AG04449 (cell line): ENCODE data around the gene BTNL2.

Experiments
- CTCF ChIA-PET: fragments of 350-600 bp; formaldehyde crosslinking; extraction: SDS; loops from one replicate; lab custom pipeline; 2021; ENCODE audit warnings: antibody characterized with exemption; lab: Yijun Ruan, JAX
- POLR2A ChIA-PET: fragments of 400-600, 350-600 bp; formaldehyde crosslinking; extraction: SDS; loops from one replicate; lab custom pipeline; 2020; ENCODE audit warnings: antibody characterized with exemption, inconsistent platforms; lab: Yijun Ruan, JAX
- DNase-seq: peaks from one replicate; pipeline ENCODE4 v3.0.0-alpha.2; 2010; ENCODE audit warnings: low read depth, low spot score
- H3K4me3 ChIP-seq: 2 replicates; pipeline ENCODE4 v1.5.1; 2011; ENCODE audit warnings: low read depth, mild to moderate bottlenecking, control low read depth, low read length
- TF ChIP-seq, protein P1 (sequence below): IDR thresholded peaks from one replicate; pipeline ENCODE4 v1.5.1; 2011; ENCODE audit warnings: mild to moderate bottlenecking, moderate library complexity, low read length, control low read depth, inconsistent platforms; ENCODE audit not compliant: insufficient read depth; ENCODE audit errors: missing control alignments

Gene BTNL2

DNA sequence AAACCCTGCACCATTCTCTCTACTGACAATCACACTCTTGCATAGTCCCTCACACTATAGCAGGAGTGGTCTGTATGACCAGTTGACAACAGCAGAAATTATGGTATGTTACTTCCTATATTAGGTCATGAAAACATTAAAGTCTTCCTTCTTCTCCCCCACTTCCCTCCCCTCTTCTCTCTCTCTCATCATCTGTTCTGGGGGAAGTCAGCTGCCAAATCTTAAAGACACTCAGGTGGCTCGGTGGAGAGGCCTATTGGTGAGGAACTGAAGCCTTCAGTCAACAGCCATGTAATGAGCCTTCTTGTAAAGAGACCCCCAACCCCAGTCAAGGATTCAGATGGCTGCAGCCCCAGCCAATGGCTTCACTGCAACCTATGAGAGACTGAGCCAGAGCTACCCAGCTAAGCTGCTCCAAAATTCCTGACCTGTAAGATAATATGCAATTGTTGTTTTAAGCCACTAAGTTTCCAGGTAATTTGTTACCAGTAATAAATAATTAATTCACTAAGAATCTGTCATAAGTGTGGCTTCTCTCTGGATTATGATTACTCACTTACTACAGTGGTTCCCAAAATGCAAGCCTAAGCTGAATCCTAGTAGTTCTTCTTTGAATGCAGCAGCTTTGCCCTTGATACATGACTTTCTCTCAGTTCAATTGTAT is 24.1 kb downstream of the BTNL2 start:
- POLR2A ChIA-PET = no interaction called here

DNA sequence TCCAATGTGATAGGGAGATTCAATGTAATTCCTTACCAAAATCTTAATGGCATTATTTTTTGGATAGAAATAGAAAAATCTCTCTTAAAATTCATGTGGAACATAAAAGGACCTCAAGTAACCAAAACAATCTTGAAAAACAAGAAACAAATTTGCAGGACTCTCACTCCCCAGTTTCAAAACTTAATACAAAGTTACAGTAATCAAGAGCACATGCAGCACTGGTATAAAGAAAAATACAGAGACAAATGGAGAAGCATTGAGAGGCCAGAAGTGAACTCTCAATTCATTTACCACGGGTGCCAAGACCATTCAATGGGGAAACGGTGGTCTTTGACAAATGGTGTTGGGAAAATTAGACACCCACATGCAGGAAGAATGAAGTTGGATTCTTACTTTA is 27.4 kb downstream of the BTNL2 start:
- TF ChIP-seq, protein P1, sequence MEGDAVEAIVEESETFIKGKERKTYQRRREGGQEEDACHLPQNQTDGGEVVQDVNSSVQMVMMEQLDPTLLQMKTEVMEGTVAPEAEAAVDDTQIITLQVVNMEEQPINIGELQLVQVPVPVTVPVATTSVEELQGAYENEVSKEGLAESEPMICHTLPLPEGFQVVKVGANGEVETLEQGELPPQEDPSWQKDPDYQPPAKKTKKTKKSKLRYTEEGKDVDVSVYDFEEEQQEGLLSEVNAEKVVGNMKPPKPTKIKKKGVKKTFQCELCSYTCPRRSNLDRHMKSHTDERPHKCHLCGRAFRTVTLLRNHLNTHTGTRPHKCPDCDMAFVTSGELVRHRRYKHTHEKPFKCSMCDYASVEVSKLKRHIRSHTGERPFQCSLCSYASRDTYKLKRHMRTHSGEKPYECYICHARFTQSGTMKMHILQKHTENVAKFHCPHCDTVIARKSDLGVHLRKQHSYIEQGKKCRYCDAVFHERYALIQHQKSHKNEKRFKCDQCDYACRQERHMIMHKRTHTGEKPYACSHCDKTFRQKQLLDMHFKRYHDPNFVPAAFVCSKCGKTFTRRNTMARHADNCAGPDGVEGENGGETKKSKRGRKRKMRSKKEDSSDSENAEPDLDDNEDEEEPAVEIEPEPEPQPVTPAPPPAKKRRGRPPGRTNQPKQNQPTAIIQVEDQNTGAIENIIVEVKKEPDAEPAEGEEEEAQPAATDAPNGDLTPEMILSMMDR = no peak
- no peak for DNase-seq
- ChIA-PET POLR2A (no interaction called here), CTCF (interaction anchor here (1.3 kb wide), 1 partner anchor 34 kb away, joined by 4 read pairs; no protein-coding TSS in a partner anchor)
- H3K4me3 ChIP-seq = no peak overlapping the region

More for the DNA sequence above, 24.1 kb downstream of the BTNL2 start:
- TF ChIP-seq, protein P1 = no peak
- no peak overlapping the region for H3K4me3 ChIP-seq
- CTCF ChIA-PET = interaction anchor here (0.6 to 2.3 kb wide), 2 partner anchors 31 kb away, joined by 3 to 14 read pairs; no protein-coding TSS in a partner anchor
- DNase-seq = no peak

DNA sequence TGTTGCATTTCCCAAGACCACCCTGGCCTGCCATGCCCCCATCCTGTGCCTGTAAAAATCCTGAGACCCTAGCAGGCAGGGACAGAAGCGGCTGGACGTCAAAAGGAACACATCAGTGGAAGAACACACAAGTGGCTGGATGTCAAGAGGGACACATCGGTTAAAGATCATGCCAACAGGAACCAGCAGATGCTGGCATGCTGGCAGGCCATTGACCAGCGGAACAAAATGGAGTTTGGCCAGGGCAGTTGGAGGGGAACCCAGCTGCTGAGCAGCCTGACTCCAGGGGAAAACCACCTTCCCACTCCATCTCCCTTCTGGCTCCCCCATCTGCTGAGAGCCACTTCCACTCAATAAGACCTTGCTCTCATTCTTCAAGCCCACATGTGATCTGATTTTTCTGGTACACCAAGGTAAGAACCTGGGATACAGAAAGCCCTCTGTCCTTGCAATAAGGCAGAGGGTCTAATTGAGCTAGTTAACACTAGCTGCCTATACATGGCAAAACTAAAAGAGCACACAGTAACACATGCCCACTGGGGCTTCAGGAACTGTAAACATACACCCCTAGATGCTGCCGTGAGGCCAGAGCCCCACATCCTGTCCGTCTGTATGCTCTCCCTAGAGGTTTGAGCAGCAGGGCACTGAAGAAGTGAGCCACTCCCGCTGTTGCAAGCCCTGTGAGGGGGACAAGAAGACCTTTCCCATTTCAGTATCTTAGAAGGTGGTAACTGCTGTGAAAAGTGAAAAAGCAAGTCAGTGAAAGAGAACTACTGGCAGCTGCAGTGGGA is 31.0 kb downstream of the BTNL2 start:
- ChIA-PET CTCF (no interaction called here), POLR2A (no interaction called here)
- DNase-seq = no peak
- TF ChIP-seq, protein P1 = no peak
- no peak overlapping the region for H3K4me3 ChIP-seq

DNA sequence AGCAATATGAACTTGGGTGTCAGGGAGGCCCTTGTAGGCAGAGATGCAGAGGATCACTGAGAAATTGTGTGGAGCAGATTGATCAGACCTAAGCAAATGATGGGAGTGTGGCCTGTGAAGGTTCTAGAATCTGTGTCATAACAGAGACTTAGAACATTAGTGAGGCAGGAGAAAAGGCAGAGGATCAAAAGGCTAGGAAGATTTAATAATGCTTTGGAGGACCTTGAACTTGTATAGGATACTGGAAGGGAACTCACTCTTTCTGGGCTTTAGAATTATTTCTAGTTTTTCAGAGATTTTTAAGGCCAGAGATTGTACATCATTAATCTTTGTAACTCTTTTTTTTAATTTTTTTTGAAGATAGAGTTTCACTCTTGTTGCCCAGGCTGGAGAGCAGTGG is 35.2 kb downstream of the BTNL2 start, which contains the start of gene TSBP1:
Gene TSBP1 (minus strand): TSS at position 101 of the 400 bp plus-strand sequence. CDS start 197 bp downstream, outside the sequence.
- TF ChIP-seq, protein P1 = no peak
- no peak for DNase-seq
- POLR2A ChIA-PET = no interaction called here
- CTCF ChIA-PET = no interaction called here
- no peak within 1 kb of the TSS for H3K4me3 ChIP-seq

DNA sequence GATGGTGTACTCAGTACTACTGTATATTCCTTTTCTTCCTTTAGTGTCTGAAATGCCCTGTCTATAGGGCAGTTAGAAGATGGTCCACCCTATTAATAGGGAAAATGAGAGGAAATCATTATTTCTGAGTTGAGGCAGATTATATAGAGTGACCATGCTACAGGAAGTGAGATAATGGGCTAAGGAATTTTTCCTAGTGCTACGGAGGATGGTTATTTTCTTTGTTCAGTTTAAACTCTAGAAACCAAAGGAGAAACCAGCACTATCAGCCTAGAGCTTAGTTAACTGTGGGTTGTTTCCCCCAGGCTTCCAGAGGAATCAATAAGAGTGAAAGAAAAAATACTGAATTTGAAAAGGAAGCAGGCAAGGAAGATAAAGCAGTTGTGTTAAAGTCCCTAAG is 35.8 kb downstream of the BTNL2 start:
- no peak overlapping the region for H3K4me3 ChIP-seq
- ChIA-PET CTCF (no interaction called here), POLR2A (interaction anchor here (0.6 kb wide), 1 partner anchor 15 kb away, joined by 3 read pairs; no protein-coding TSS in a partner anchor)
- TF ChIP-seq, protein P1 = no peak
- no peak for DNase-seq

DNA sequence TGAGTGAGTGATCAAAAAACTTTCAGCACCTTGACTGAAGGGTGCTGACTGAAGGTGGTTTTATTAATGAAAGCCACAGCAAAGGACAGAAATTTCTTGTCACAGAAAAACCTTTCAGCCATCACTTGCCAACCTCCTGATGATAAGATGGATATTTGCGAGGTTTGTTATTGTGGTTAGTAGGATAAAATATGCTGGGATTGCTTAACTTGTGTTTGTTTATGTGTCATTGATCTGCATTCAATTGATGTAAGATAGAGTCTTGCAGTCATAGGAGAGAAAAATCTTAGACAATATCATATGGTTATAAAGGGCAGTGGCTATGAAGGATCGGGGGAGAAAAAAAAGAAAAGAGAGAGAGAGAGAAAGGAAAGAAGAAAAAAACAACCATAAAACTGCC is 36.5 kb downstream of the BTNL2 start:
- H3K4me3 ChIP-seq = no peak overlapping the region
- ChIA-PET POLR2A (interaction anchor here (0.6 kb wide), 1 partner anchor 14 kb away, joined by 3 read pairs; no protein-coding TSS in a partner anchor), CTCF (interaction anchor here (1.5 kb wide), 1 partner anchor 23 kb away, joined by 3 read pairs; no protein-coding TSS in a partner anchor)
- TF ChIP-seq, protein P1 = no peak
- DNase-seq = no peak
